Fibroblast of skin of left quadriceps (primary cell): ENCODE measurements around the gene DRD4.

Experiments used
- DNase-seq, 2 experiments: peaks; one replicate each; pipeline ENCODE4 v3.0.0-alpha.2; 2013; ENCODE audit warnings: low read depth in 2 of 2

DRD4 gene

DNA sequence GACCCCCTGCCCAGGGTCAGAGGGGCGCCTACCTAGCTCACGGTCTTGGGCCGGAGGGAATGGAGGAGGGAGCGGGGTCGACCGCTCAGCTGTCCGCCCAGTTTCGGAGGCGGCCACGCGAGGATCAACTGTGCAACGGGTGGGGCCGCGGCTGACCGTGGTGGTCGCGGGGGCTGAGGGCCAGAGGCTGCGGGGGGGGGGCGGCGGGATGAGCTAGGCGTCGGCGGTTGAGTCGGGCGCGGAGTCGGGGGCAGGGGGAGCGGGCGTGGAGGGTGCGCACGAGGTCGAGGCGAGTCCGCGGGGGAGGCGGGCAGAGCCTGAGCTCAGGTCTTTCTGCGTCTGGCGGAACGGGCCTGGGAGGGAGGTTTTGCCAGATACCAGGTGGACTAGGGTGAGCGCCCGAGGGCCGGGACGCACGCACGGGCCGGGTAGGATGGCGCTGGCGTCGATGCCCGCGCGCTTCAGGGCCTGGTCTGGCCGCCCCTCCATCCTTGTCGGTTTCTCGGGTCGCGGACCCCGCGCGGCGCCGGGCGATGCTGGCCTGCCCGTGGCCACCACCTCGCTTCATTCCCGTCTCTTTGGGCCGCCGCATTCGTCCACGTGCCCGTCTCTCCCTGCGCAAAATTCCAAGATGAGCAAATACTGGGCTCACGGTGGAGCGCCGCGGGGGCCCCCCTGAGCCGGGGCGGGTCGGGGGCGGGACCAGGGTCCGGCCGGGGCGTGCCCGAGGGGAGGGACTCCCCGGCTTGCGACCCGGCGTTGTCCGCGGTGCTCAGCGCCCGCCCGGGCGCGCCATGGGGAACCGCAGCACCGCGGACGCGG is at the start of gene DRD4:
DRD4 (plus strand) TSS at position 759 of the 822 bp plus-strand sequence; CDS start at position 795, 36 bp downstream.
- DNase-seq, result no peak

- no peak for DNase-seq
Measured at GRCh38 chr11:587546-587945, 49.5 kb upstream of the DRD4 start.

GRCh38 chr11:587978-588380 is 49.1 kb upstream of the DRD4 start:
- DNase-seq, result no peak

DNA sequence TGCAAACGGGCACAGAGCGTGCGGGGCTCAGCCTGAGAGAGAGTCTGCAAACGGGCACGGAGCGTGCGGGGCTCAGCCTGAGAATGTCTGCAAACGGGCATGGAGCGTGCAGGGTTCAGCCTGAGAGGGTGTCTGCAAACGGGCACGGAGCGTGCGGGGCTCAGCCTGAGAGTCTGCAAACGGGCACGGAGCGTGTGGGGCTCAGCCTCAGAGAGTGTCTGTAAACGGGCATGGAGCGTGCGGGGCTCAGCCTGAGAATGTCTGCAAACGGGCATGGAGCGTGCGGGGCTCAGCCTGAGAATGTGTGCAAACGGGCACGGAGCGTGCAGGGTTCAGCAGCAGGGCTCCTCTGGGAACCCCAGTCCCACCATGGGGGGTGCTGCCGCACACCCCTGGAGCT is 47.3 kb upstream of the DRD4 start:
- no peak for DNase-seq

- no peak for DNase-seq
Measured at GRCh38 chr11:590997-591396, 46.1 kb upstream of the DRD4 start.

GRCh38 chr11:592501-592900 is 44.6 kb upstream of the DRD4 start:
- DNase-seq, result no peak

- no peak for DNase-seq
Measured at GRCh38 chr11:592918-593317, 44.2 kb upstream of the DRD4 start.

GRCh38 chr11:593347-593746 is 43.7 kb upstream of the DRD4 start:
- DNase-seq, result no peak

GRCh38 chr11:595400-595799 is 41.7 kb upstream of the DRD4 start:
- no peak for DNase-seq

- no peak for DNase-seq
Measured at GRCh38 chr11:596374-596773, 40.7 kb upstream of the DRD4 start.

- no peak for DNase-seq
Measured at GRCh38 chr11:597166-597725, 39.8 kb upstream of the DRD4 start.

DNA sequence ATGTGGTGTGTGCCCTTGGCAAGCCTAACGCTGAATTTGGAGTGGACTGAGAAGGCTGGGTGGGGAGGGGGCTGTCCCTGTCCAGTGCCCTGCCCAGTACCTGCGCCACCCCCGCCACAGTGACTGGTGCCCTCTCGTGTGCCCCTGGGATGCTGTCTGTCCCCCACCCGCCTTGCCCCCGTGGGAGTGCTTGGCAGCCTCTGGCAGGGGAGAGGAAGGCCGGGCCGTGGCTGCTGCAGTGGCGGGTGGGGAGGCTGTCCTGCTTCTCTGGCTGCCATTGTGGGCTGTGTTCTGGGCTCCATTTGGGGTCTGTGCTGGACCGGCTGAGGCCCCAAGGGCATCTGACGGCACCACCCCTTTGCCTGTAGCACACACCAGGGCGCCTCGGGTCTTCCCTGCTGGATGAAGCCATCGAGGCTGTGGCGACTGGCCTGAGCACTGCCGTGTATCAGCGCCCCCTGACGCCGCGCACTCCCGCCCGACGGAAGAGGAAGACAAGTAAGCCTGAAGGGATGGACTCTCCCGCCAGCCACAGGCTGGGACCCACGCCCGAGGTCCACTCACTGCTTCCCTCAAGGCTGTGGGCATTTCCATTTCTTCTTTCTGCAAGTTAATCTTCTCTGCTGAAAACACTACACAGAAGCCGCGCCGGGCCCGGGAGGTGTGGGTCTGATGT is 38.9 kb upstream of the DRD4 start:
- DNase-seq, result no peak

DNA sequence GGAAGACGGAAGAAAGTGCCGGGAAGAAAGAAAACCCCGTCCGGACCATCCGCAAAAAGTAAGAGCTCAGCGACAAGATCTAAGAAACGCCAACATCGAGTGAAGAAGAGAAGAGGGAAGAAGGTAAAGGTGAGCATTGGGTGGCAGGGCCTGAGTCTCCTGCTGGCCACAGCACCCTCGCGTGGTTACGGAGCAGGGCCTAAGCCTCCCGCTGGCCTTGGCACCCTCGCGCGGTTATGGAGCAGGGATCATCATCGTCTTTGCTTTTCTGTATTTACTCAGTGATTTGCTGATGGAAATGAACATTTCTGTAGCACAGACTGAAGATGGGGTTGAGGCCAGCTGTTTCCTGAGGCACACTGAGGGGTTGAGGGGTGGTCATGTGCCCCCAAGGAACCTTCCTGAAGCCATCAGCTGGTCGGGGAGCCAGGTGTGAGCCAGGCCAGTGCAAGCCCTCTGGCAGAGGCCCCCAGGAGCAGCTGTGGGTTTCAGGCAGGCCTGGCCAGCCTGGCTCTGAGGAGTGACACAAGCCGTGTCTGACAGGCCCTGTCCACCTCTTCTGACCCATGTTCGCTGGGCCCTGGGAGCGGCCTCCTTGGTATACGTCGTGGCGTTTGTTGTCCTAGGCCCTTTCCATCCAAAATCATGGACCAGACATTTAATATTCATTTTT is 35.4 kb upstream of the DRD4 start:
- no peak for DNase-seq

- no peak for DNase-seq
Measured at GRCh38 chr11:603154-603553, 33.9 kb upstream of the DRD4 start.

GRCh38 chr11:605286-606129 is 31.6 kb upstream of the DRD4 start:
- no peak for DNase-seq

DNA sequence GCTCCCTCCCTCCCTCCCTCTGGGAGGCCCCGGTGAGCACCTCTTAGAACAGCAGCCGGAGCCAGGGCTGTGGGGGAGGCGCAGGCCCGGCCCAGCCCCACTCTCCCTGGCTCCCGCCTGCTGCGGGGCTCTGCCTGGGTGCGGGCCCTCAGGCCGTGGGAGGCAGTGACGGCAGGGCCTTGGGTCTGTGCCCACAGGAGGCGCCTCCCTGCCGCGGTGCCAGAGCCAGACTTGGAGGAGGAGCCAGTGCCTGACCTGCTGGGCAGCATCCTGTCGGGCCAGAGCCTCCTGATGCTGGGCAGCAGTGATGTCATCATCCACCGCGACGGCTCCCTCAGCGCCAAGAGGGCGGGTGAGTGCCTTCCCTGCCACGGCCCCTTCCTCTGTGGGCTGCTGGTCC is 30.8 kb upstream of the DRD4 start:
- no peak for DNase-seq

GRCh38 chr11:607020-607780 is 29.9 kb upstream of the DRD4 start:
- DNase-seq, result no peak

DNA sequence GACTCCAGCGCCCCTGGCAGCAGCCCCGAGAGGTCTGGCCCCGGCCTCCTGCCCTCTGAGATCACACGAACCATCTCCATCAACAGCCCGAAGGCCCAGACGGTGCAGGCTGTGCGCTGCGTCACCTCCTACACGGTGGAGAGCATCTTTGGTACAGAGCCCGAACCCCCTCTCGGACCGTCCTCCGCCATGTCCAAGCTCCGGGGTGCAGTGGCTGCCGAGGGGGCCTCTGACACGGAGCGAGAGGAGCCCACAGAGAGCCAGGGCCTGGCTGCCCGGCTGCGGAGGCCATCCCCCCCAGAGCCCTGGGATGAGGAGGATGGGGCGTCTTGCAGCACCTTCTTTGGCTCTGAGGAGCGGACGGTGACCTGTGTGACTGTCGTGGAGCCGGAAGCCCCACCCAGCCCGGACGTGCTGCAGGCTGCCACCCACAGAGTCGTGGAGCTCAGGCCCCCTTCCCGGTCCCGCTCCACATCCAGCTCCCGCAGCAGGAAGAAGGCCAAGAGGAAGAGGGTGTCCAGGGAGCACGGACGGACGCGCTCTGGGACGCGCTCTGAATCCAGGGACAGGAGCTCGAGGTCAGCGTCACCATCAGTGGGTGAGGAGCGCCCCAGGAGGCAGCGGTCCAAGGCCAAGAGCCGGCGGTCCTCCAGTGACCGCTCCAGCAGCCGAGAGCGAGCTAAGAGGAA is 29.0 kb upstream of the DRD4 start:
- no peak for DNase-seq

GRCh38 chr11:608791-609251 is 28.2 kb upstream of the DRD4 start:
- DNase-seq, result no peak

GRCh38 chr11:609341-609811 is 27.7 kb upstream of the DRD4 start:
- DNase-seq, result no peak
